Measurements from ENCODE around the gene CLSTN1. TPM values are rescaled to one million over a fixed set of nuclear protein-coding genes. Genes with fewer than 3 reads are reported as not detected.

Gene CLSTN1
- total RNA-seq, 1 experiment from 2014 or later: 119 TPM

GRCh38 chr1:9866836-9867235 is 43.1 kb upstream of the CLSTN1 start:
- Mint-ChIP-seq H3K4me1 (peaks cover 8% of the 10 kb centered on the region), H3K27ac (peak overlapping the region; percentile 51; the same call in 1 of the 2 replicates), H3K27me3 (ENCODE audit: low read depth) (no peaks in the 10 kb centered on the region), H3K36me3 (no peaks in the 10 kb centered on the region), H3K9me3 (no peaks in the 10 kb centered on the region), H3K4me3 (no peak overlapping the region)
- no peak for DNase-seq (ENCODE audit: low spot score)
- ChIA-PET POLR2A (interaction anchor here (0.6 kb wide), 1 partner anchor 176 kb away, joined by 4 read pairs; no protein-coding TSS in a partner anchor), CTCF (interaction anchor here (0.8 to 5.7 kb wide), 6 partner anchors 10 to 146 kb away, joined by 3 to 44 read pairs (median 6); no protein-coding TSS in a partner anchor)
- no peak for TF ChIP-seq ZNF532 (CRISPR knock-in tag; IDR thresholded peaks at IDR 0.05; ENCODE audit: borderline replicate concordance)
- TF ChIP-seq TP53 (CRISPR knock-in tag; IDR thresholded peaks at IDR 0.05): no peak
- no peak for TF ChIP-seq ZNF219 (CRISPR knock-in tag; IDR thresholded peaks at IDR 0.05; ENCODE audit: borderline replicate concordance)
- no peak for TF ChIP-seq USF1 (CRISPR knock-in tag; IDR thresholded peaks at IDR 0.05)
- TF ChIP-seq NR1H2 (CRISPR knock-in tag; IDR thresholded peaks at IDR 0.05): no peak
- no peak for TF ChIP-seq SMAD4 (CRISPR knock-in tag; IDR thresholded peaks at IDR 0.05)
- no peak for TF ChIP-seq JUN (CRISPR knock-in tag; IDR thresholded peaks at IDR 0.05)
- TF ChIP-seq FOXP4 (CRISPR knock-in tag; IDR thresholded peaks at IDR 0.05): no peak
- TF ChIP-seq IRF2 (CRISPR knock-in tag; IDR thresholded peaks at IDR 0.05; ENCODE audit: borderline replicate concordance, low read depth): no peak
- TF ChIP-seq EMX1 (CRISPR knock-in tag; IDR thresholded peaks at IDR 0.05): no peak
- no peak for TF ChIP-seq HMGA2 (CRISPR knock-in tag; IDR thresholded peaks at IDR 0.05)
- TF ChIP-seq ATF1 (CRISPR knock-in tag; IDR thresholded peaks at IDR 0.05): no peak
- no peak for TF ChIP-seq ELF4 (CRISPR knock-in tag; IDR thresholded peaks at IDR 0.05; ENCODE audit: low read depth)
- ATAC-seq: no peak

- H3K4me3 Mint-ChIP-seq: no peak overlapping the region
- no peaks in the 10 kb centered on the region for H3K9me3 Mint-ChIP-seq
- ATAC-seq (no peak), DNase-seq (ENCODE audit: low spot score) (no peak)
- no peak for TF ChIP-seq FOXK1 (CRISPR knock-in tag; IDR thresholded peaks at IDR 0.05)
- TF ChIP-seq ZNF219 (CRISPR knock-in tag; IDR thresholded peaks at IDR 0.05; ENCODE audit: borderline replicate concordance): no peak
- TF ChIP-seq MXD4 (CRISPR knock-in tag; IDR thresholded peaks at IDR 0.05; ENCODE audit: borderline replicate concordance): no peak
- no peak for TF ChIP-seq NFATC4 (CRISPR knock-in tag; IDR thresholded peaks at IDR 0.05)
- no peak for TF ChIP-seq ATF6 (CRISPR knock-in tag; IDR thresholded peaks at IDR 0.05)
- no peak for TF ChIP-seq ETV6 (CRISPR knock-in tag; IDR thresholded peaks at IDR 0.05)
- no peaks in the 10 kb centered on the region for H3K27me3 Mint-ChIP-seq (ENCODE audit: low read depth)
- ChIA-PET POLR2A (no interaction called here), CTCF (interaction anchor here (1.0 to 5.7 kb wide), 6 partner anchors 12 to 145 kb away, joined by 3 to 44 read pairs (median 6); no protein-coding TSS in a partner anchor)
- no peaks in the 10 kb centered on the region for H3K36me3 Mint-ChIP-seq
- peak overlapping the region; percentile 19; the same call in 1 of the 2 replicates for H3K27ac Mint-ChIP-seq
- peaks cover 8% of the 10 kb centered on the region for H3K4me1 Mint-ChIP-seq
Measured at GRCh38 chr1:9865724-9866123, 42.0 kb upstream of the CLSTN1 start.
